Karpas-422 (cell line): ENCODE results near the gene TMEM106B. TPM values are rescaled to one million over a fixed set of nuclear protein-coding genes. Genes with fewer than 3 reads are reported as not detected.

Experiments
- DNase-seq: peaks from one replicate; pipeline ENCODE4 v3.0.0-alpha.2; 2015
- H2AFZ ChIP-seq: fragments of 200-600 bp; sonication (generic); 2 replicates; pipeline ENCODE4 v1.6.1; 2014; ENCODE audit warnings: antibody characterized with exemption, low read length, mixed read lengths
- H3K27ac ChIP-seq: fragments of 200-600 bp; sonication (generic); 2 replicates; pipeline ENCODE4 v1.5.1; 2014; ENCODE audit warnings: mild to moderate bottlenecking, low read length, moderate library complexity
- H3K27me3 ChIP-seq: fragments of 200-600 bp; sonication (generic); 2 replicates; pipeline ENCODE4 v1.6.1; 2014; ENCODE audit warnings: low read length, mixed read lengths
- H3K36me3 ChIP-seq: fragments of 200-600 bp; sonication (generic); 2 replicates; pipeline ENCODE4 v1.6.1; 2014; ENCODE audit warnings: low read length, mixed read lengths; ENCODE audit not compliant: insufficient read depth
- H3K4me1 ChIP-seq: fragments of 200-600 bp; sonication (generic); 2 replicates; pipeline ENCODE4 v1.6.1; 2014; ENCODE audit warnings: mild to moderate bottlenecking, low read length, mixed read lengths
- H3K4me2 ChIP-seq: fragments of 200-600 bp; sonication (generic); 2 replicates; pipeline ENCODE4 v1.6.1; 2014; ENCODE audit warnings: low read length, low read depth, mild to moderate bottlenecking; ENCODE audit not compliant: poor library complexity, severe bottlenecking
- H3K4me3 ChIP-seq: fragments of 200-600 bp; sonication (generic); 2 replicates; pipeline ENCODE4 v1.5.1; 2014; ENCODE audit warnings: mild to moderate bottlenecking, antibody characterized with exemption, low read length, mixed read lengths
- H3K79me2 ChIP-seq: fragments of 200-600 bp; sonication (generic); 2 replicates; pipeline ENCODE4 v1.6.1; 2014; ENCODE audit warnings: mild to moderate bottlenecking, low read length, mixed read lengths
- H3K9ac ChIP-seq: fragments of 200-600 bp; sonication (generic); 2 replicates; pipeline ENCODE4 v1.6.0; 2014; ENCODE audit warnings: low read length
- H3K9me2 ChIP-seq: fragments of 200-600 bp; sonication (generic), shearing (Covaris generic); replicated peaks from 2 replicates; pipeline ENCODE4 v1.6.0; 2014; ENCODE audit warnings: mild to moderate bottlenecking, low read length, moderate library complexity; ENCODE audit not compliant: insufficient read depth
- H3K9me3 ChIP-seq: fragments of 300-700, 200-600 bp; sonication (generic); 2 replicates; pipeline ENCODE4 v1.6.1; 2014; ENCODE audit warnings: low read length, mixed read lengths
- H4K20me1 ChIP-seq: fragments of 200-600 bp; sonication (generic); 2 replicates; pipeline ENCODE4 v1.6.1; 2014; ENCODE audit warnings: mild to moderate bottlenecking, antibody characterized with exemption, low read length, low read depth; ENCODE audit not compliant: insufficient read depth
- total RNA-seq: library from RNA; depleted of rRNA; stranded (reverse); fragments of >200 nt; shearing (Covaris generic); gene quantifications from 2 replicates; pipeline ENCODE4 v1.2.3, GENCODE V29; 2014; ENCODE audit warnings: low replicate concordance

TMEM106B gene
- total RNA-seq, 1 experiment from 2014 or later: 88.1 TPM

GRCh38 chr7:12234334-12234865, 23.3 kb downstream of the TMEM106B start:
- H3K4me1 ChIP-seq: peaks cover 2% of the 10 kb centered on the region

DNA sequence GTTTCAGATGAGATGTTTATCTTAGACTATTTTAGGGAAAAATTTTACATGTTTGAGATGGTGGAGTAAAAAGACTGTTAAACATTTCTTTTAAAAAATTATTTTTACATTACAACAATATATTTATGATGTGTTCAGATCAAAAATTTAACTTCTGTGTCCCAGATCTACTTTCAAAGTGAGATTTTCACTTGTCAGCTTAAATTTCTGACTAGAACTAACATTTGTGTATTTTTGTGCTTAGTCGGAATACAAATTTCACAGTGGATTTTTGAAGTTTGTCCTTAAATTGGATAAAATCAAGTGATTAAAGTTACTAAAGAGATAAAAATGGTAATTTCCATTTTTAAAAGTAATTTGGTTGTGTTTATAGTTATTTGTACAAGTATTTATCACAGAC, 24.9 kb downstream of the TMEM106B start:
- H3K27me3 ChIP-seq: no peaks in the 10 kb centered on the region
- no peak for DNase-seq
- H3K79me2 ChIP-seq: no peaks in the 10 kb centered on the region
- no peak overlapping the region for H3K4me3 ChIP-seq
- H3K4me2 ChIP-seq: no peak overlapping the region
- no peaks in the 10 kb centered on the region for H4K20me1 ChIP-seq
- no peak overlapping the region for H3K9ac ChIP-seq
- no peak overlapping the region for H2AFZ ChIP-seq
- H3K27ac ChIP-seq: no peak overlapping the region
- H3K36me3 ChIP-seq: peaks cover 43% of the 10 kb centered on the region; the same call in 1 of the 2 replicates
- H3K9me3 ChIP-seq: no peaks in the 10 kb centered on the region
- H3K9me2 ChIP-seq: no peaks in the 10 kb centered on the region
- peaks cover 10% of the 10 kb centered on the region for H3K4me1 ChIP-seq

More at GRCh38 chr7:12234334-12234865, 23.3 kb downstream of the TMEM106B start:
- Histone ChIP-seq H3K27ac (no peak overlapping the region), H3K9me3 (no peaks in the 10 kb centered on the region), H3K9ac (no peak overlapping the region), H3K27me3 (no peaks in the 10 kb centered on the region), H3K9me2 (no peaks in the 10 kb centered on the region), H3K36me3 (peaks cover 56% of the 10 kb centered on the region), H3K79me2 (no peaks in the 10 kb centered on the region; the same call in 1 of the 2 replicates), H3K4me2 (no peak overlapping the region), H4K20me1 (no peaks in the 10 kb centered on the region), H2AFZ (no peak overlapping the region), H3K4me3 (no peak overlapping the region)
- no peak for DNase-seq

- Histone ChIP-seq H3K9ac (no peak overlapping the region), H2AFZ (no peak overlapping the region), H3K27me3 (no peaks in the 10 kb centered on the region), H3K36me3 (peaks cover 35% of the 10 kb centered on the region; the same call in 1 of the 2 replicates), H3K9me3 (no peaks in the 10 kb centered on the region), H3K4me3 (no peak overlapping the region), H3K4me1 (peaks cover 10% of the 10 kb centered on the region), H4K20me1 (no peaks in the 10 kb centered on the region), H3K4me2 (no peak overlapping the region), H3K9me2 (no peaks in the 10 kb centered on the region), H3K27ac (no peak overlapping the region), H3K79me2 (no peaks in the 10 kb centered on the region)
- DNase-seq: no peak
Measured at GRCh38 chr7:12237007-12237406, 25.9 kb downstream of the TMEM106B start.

- Histone ChIP-seq H3K36me3 (peaks cover 15% of the 10 kb centered on the region; the same call in 1 of the 2 replicates), H3K9ac (no peak overlapping the region), H3K9me2 (no peaks in the 10 kb centered on the region), H3K27me3 (no peaks in the 10 kb centered on the region), H2AFZ (no peak overlapping the region), H3K4me1 (peaks cover 10% of the 10 kb centered on the region), H3K9me3 (no peaks in the 10 kb centered on the region), H3K4me2 (no peak overlapping the region), H3K27ac (no peak overlapping the region), H4K20me1 (no peaks in the 10 kb centered on the region), H3K4me3 (no peak overlapping the region), H3K79me2 (no peaks in the 10 kb centered on the region)
- peak; percentile 43 for DNase-seq
Measured at GRCh38 chr7:12239806-12240205, 28.7 kb downstream of the TMEM106B start.

DNA sequence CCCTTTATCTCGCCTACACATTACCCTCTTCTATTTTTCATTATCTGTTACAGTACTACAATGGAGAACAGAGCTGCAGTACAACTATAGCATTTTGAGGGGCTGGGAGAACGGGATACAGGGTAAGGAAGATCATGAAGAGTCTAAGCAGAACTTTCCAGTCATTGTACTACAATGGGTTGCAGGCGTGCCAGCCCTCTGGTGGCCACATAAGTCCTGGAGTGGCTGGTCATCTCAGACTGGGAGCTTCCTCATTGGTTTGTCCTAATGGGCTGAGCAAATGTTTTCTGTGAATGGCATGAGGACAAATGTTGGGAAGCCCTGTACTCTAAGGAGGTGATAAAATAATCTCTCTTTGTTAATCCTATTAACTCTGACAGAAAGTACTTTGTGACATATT, 33.0 kb downstream of the TMEM106B start:
- no peak overlapping the region for H3K27ac ChIP-seq
- H4K20me1 ChIP-seq: no peaks in the 10 kb centered on the region
- H3K36me3 ChIP-seq: no peaks in the 10 kb centered on the region
- no peaks in the 10 kb centered on the region for H3K9me2 ChIP-seq
- H2AFZ ChIP-seq: no peak overlapping the region
- H3K27me3 ChIP-seq: no peaks in the 10 kb centered on the region
- H3K9ac ChIP-seq: no peak overlapping the region
- peaks cover 10% of the 10 kb centered on the region for H3K4me1 ChIP-seq
- no peak overlapping the region for H3K4me3 ChIP-seq
- H3K79me2 ChIP-seq: no peaks in the 10 kb centered on the region
- no peak overlapping the region for H3K4me2 ChIP-seq
- no peaks in the 10 kb centered on the region for H3K9me3 ChIP-seq
- no peak for DNase-seq

- Histone ChIP-seq H2AFZ (no peak overlapping the region), H3K9me2 (no peaks in the 10 kb centered on the region), H3K4me1 (peaks cover 5% of the 10 kb centered on the region), H3K9ac (no peak overlapping the region), H3K27me3 (no peaks in the 10 kb centered on the region), H3K36me3 (no peaks in the 10 kb centered on the region), H4K20me1 (no peaks in the 10 kb centered on the region), H3K79me2 (no peaks in the 10 kb centered on the region), H3K4me3 (no peak overlapping the region), H3K4me2 (no peak overlapping the region), H3K9me3 (no peaks in the 10 kb centered on the region), H3K27ac (no peak overlapping the region)
- no peak for DNase-seq
Measured at GRCh38 chr7:12244694-12245093, 33.6 kb downstream of the TMEM106B start.

GRCh38 chr7:12249706-12250105, 38.6 kb downstream of the TMEM106B start:
- Histone ChIP-seq H4K20me1 (no peaks in the 10 kb centered on the region), H2AFZ (no peak overlapping the region), H3K4me1 (no peaks in the 10 kb centered on the region), H3K9me2 (no peaks in the 10 kb centered on the region), H3K9ac (no peak overlapping the region), H3K36me3 (no peaks in the 10 kb centered on the region), H3K27ac (no peak overlapping the region), H3K79me2 (no peaks in the 10 kb centered on the region), H3K27me3 (no peaks in the 10 kb centered on the region), H3K4me2 (no peak overlapping the region), H3K4me3 (no peak overlapping the region), H3K9me3 (no peaks in the 10 kb centered on the region)
- no peak for DNase-seq

DNA sequence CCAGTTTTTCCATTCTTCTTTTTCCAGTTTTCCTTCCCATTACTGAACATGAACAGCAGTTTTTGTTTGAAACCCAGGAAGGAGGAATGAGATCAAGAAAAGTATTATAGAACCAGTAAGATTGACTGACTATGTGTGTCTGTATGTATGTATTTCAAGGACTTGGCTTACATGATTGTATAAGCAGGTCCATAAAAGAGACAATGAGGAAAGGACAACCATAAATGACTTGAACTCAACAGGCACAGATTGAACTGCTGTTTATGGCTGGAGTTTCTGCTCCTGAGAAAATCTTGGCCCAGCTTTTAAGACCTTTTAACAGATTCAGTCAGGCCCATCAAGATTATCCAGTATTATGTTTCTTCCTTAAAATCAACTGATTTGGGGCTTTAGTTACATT, 39.1 kb downstream of the TMEM106B start:
- H3K27ac ChIP-seq: no peak overlapping the region
- H3K9ac ChIP-seq: no peak overlapping the region
- H2AFZ ChIP-seq: no peak overlapping the region

More for the DNA sequence above, 39.1 kb downstream of the TMEM106B start:
- H4K20me1 ChIP-seq: no peaks in the 10 kb centered on the region
- H3K4me1 ChIP-seq: no peaks in the 10 kb centered on the region
- H3K4me3 ChIP-seq: no peak overlapping the region
- H3K27me3 ChIP-seq: no peaks in the 10 kb centered on the region
- no peaks in the 10 kb centered on the region for H3K79me2 ChIP-seq
- H3K9me3 ChIP-seq: no peaks in the 10 kb centered on the region
- H3K4me2 ChIP-seq: no peak overlapping the region
- H3K9me2 ChIP-seq: no peaks in the 10 kb centered on the region
- no peaks in the 10 kb centered on the region for H3K36me3 ChIP-seq
- DNase-seq: no peak
